ENCODE results near the gene CCNF.

CCNF gene

GRCh38 chr16:2499890-2500429 is 70.7 kb downstream of the CCNF start:
- no peak overlapping the region for H2AFZ ChIP-seq (ENCODE audit: low read length)
- peak overlapping the region; percentile 22 for H2BK12ac ChIP-seq (ENCODE audit: low read length)
- H3K79me1 ChIP-seq (ENCODE audit: low read depth, low read length), result peaks cover 12% of the 10 kb centered on the region
- no peaks in the 10 kb centered on the region for H3K27me3 ChIP-seq (ENCODE audit: control insufficient read depth in 3 of 3, insufficient read depth in 3 of 3, low read depth in 1 of 3, low read length in 3 of 3)
- peaks cover 9% of the 10 kb centered on the region in 2 donors for H3K4me1 ChIP-seq (ENCODE audit: control insufficient read depth in 2 of 2, insufficient read depth in 1 of 2, low read depth in 1 of 2, low read length in 2 of 2)
- H2BK5ac ChIP-seq (ENCODE audit: low read length), result peak overlapping the region; percentile 66
- no peak overlapping the region for H3K14ac ChIP-seq (ENCODE audit: low read length)
- H4K8ac ChIP-seq (ENCODE audit: low read depth, low read length), result peak overlapping the region; percentile 43
- H3K9me3 ChIP-seq (replicated peaks in 1 of 2; ENCODE audit: control insufficient read depth in 2 of 2, insufficient read depth in 1 of 2, low read depth in 1 of 2, low read length in 2 of 2), result peaks cover 0 to 4% of the 10 kb centered on the region in 2 donors
- H3K23ac ChIP-seq (ENCODE audit: low read depth, low read length, poor library complexity), result peak overlapping the region; percentile 89
- peak overlapping the region; percentile 100 for H2AK5ac ChIP-seq (ENCODE audit: low read depth, low read length)
- H3K4me3 ChIP-seq (ENCODE audit: low read length in 2 of 2), result no peak overlapping the region
- no peak overlapping the region for H3K4ac ChIP-seq (ENCODE audit: low read length)
- no peak overlapping the region for H4K91ac ChIP-seq (ENCODE audit: low read depth, low read length, poor library complexity)
- no peak overlapping the region for H3K18ac ChIP-seq (ENCODE audit: low read length)
- H2BK15ac ChIP-seq (ENCODE audit: low read length), result no peak overlapping the region
- no CpG with 5 or more reads among the region's 29 CpGs for WGBS, 2 donors (ENCODE audit: extremely low coverage in 2 of 2, insufficient read length in 2 of 2, insufficient replicate concordance in 1 of 2)
- no peak overlapping the region for H2BK120ac ChIP-seq (ENCODE audit: low read depth, low read length)
- peaks cover 20 to 37% of the 10 kb centered on the region in 2 donors for H3K36me3 ChIP-seq (replicated peaks in 1 of 2; ENCODE audit: control insufficient read depth in 2 of 2, insufficient read depth in 2 of 2, low read length in 2 of 2)
- H3K27ac ChIP-seq (replicated peaks; ENCODE audit: low read length), result no peak overlapping the region
- no peak for DNase-seq (ENCODE audit: low spot score)
- no peak overlapping the region for H3K9ac ChIP-seq (ENCODE audit: low read depth, low read length, poor library complexity)
- no peak overlapping the region for H3K4me2 ChIP-seq (ENCODE audit: insufficient read depth, low read length, poor library complexity, severe bottlenecking)

- Histone ChIP-seq H3K4me1 (ENCODE audit: control insufficient read depth in 2 of 2, insufficient read depth in 1 of 2, low read depth in 1 of 2, low read length in 2 of 2) (peaks cover 9% of the 10 kb centered on the region in 2 donors), H3K23ac (ENCODE audit: low read depth, low read length, poor library complexity) (peak overlapping the region; percentile 89), H3K14ac (ENCODE audit: low read length) (peak overlapping the region; percentile 87), H2BK12ac (ENCODE audit: low read length) (peak overlapping the region; percentile 30), H2AFZ (ENCODE audit: low read length) (peak overlapping the region; percentile 98), H3K9ac (ENCODE audit: low read depth, low read length, poor library complexity) (peak overlapping the region; percentile 72), H3K4me2 (ENCODE audit: insufficient read depth, low read length, poor library complexity, severe bottlenecking) (no peak overlapping the region), H2AK5ac (ENCODE audit: low read depth, low read length) (peak overlapping the region; percentile 100), H2BK120ac (ENCODE audit: low read depth, low read length) (peak overlapping the region; percentile 52), H3K27ac (replicated peaks; ENCODE audit: low read length) (no peak overlapping the region), H4K91ac (ENCODE audit: low read depth, low read length, poor library complexity) (peak overlapping the region; percentile 59), H2BK5ac (ENCODE audit: low read length) (peak overlapping the region; percentile 66), H3K36me3 (replicated peaks in 1 of 2; ENCODE audit: control insufficient read depth in 2 of 2, insufficient read depth in 2 of 2, low read length in 2 of 2) (peaks cover 20 to 37% of the 10 kb centered on the region in 2 donors), H3K79me1 (ENCODE audit: low read depth, low read length) (peaks cover 12% of the 10 kb centered on the region), H3K4ac (ENCODE audit: low read length) (no peak overlapping the region), H2BK15ac (ENCODE audit: low read length) (peak overlapping the region; percentile 93), H3K4me3 (ENCODE audit: low read length in 2 of 2) (no peak overlapping the region), H4K8ac (ENCODE audit: low read depth, low read length) (no peak overlapping the region), H3K27me3 (ENCODE audit: control insufficient read depth in 3 of 3, insufficient read depth in 3 of 3, low read depth in 1 of 3, low read length in 3 of 3) (no peaks in the 10 kb centered on the region), H3K9me3 (replicated peaks in 1 of 2; ENCODE audit: control insufficient read depth in 2 of 2, insufficient read depth in 1 of 2, low read depth in 1 of 2, low read length in 2 of 2) (peaks cover 0 to 4% of the 10 kb centered on the region in 2 donors), H3K18ac (ENCODE audit: low read length) (peak overlapping the region; percentile 70)
- WGBS, 2 donors (ENCODE audit: extremely low coverage in 2 of 2, insufficient read length in 2 of 2, insufficient replicate concordance in 1 of 2), result no CpG with 5 or more reads among the region's 20 CpGs
- DNase-seq (ENCODE audit: low spot score), result no peak
These were observed 71.2 kb downstream of the CCNF start for GRCh38 chr16:2500430-2500917.

- Histone ChIP-seq H3K27me3 (ENCODE audit: control insufficient read depth in 3 of 3, insufficient read depth in 3 of 3, low read depth in 1 of 3, low read length in 3 of 3) (no peaks in the 10 kb centered on the region), H3K9ac (ENCODE audit: low read depth, low read length, poor library complexity) (peak overlapping the region; percentile 72), H3K18ac (ENCODE audit: low read length) (peak overlapping the region; percentile 70), H2BK120ac (ENCODE audit: low read depth, low read length) (peak overlapping the region; percentile 52), H2BK5ac (ENCODE audit: low read length) (peak overlapping the region; percentile 66), H2AK5ac (ENCODE audit: low read depth, low read length) (peak overlapping the region; percentile 100), H3K9me3 (replicated peaks in 1 of 2; ENCODE audit: control insufficient read depth in 2 of 2, insufficient read depth in 1 of 2, low read depth in 1 of 2, low read length in 2 of 2) (peaks cover 0 to 4% of the 10 kb centered on the region in 2 donors), H2BK15ac (ENCODE audit: low read length) (peak overlapping the region; percentile 93), H2BK12ac (ENCODE audit: low read length) (peak overlapping the region; percentile 30), H3K14ac (ENCODE audit: low read length) (peak overlapping the region; percentile 87), H3K27ac (replicated peaks; ENCODE audit: low read length) (no peak overlapping the region), H3K4me1 (ENCODE audit: control insufficient read depth in 2 of 2, insufficient read depth in 1 of 2, low read depth in 1 of 2, low read length in 2 of 2) (peaks cover 9% of the 10 kb centered on the region in 2 donors), H3K4me2 (ENCODE audit: insufficient read depth, low read length, poor library complexity, severe bottlenecking) (peak overlapping the region; percentile 80), H4K8ac (ENCODE audit: low read depth, low read length) (peak overlapping the region; percentile 86), H3K23ac (ENCODE audit: low read depth, low read length, poor library complexity) (peak overlapping the region; percentile 89), H3K4ac (ENCODE audit: low read length) (no peak overlapping the region), H3K79me1 (ENCODE audit: low read depth, low read length) (peaks cover 12% of the 10 kb centered on the region), H4K91ac (ENCODE audit: low read depth, low read length, poor library complexity) (peak overlapping the region; percentile 59), H2AFZ (ENCODE audit: low read length) (peak overlapping the region; percentile 98), H3K4me3 (ENCODE audit: low read length in 2 of 2) (peak overlapping the region; percentile 43 to 71), H3K36me3 (replicated peaks in 1 of 2; ENCODE audit: control insufficient read depth in 2 of 2, insufficient read depth in 2 of 2, low read length in 2 of 2) (peaks cover 18 to 33% of the 10 kb centered on the region in 2 donors)
- DNase-seq (ENCODE audit: low spot score), result peak; percentile 83
- no CpG with 5 or more reads among the region's 23 CpGs for WGBS, 2 donors (ENCODE audit: extremely low coverage in 2 of 2, insufficient read length in 2 of 2, insufficient replicate concordance in 1 of 2)
These were observed 71.9 kb downstream of the CCNF start for GRCh38 chr16:2500918-2501750.

All from neuronal stem cell (in vitro differentiated cells).